ENCODE results near the gene RGS19. TPM values are rescaled to one million over a fixed set of nuclear protein-coding genes. Genes with fewer than 3 reads are reported as not detected.

Gene RGS19
- total RNA-seq, 1 donor from 2014 or later: 57.5 TPM

DNA sequence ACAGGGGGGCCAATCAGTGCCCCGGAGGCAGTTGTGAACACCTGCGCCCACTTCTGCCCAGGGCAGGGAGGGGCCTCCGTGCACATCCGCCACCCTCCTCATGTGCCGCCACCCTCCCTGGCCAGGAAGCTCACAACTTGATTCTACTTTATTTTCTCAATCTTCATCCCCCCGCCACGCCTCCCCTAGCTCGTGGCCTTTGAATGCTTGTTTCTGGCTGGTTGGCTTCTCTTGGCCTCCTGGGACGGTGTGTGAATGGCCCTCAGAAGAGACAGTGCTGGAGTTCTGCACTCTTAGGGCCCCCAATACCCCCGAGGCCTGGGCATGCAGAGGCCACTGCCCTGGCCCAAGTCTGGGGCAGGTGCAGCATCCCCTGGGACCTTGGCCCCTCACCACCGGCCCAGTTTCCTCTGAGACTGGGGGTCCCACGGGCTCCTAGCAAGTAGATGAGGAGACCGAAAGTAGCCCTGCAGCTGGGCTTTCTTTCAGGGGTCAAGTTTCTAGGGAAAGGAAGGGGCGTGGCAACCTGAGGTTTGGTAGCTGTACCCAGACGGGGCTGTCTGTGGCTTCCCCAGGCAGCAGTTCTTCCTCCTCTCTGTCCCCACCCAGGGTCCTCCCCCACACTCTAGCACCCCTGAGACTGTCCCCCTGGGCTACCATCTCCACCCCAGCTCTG lies 1.3 kb downstream of the RGS19 start:
- peak; percentile 74 for DNase-seq
- no peaks in the 10 kb centered on the region for H3K27me3 ChIP-seq (ENCODE audit: low read depth)
- H3K36me3 ChIP-seq: peaks cover 31% of the 10 kb centered on the region
- peak in 1 of 2 donors; percentile 7 for ATAC-seq
- intact Hi-C loops (cut with DNase I): no loop called here
- TF ChIP-seq CTCF (IDR thresholded peaks at IDR 0.05): no peak
- peaks cover 40% of the 10 kb centered on the region for H3K4me1 ChIP-seq
- H3K9me3 ChIP-seq: no peaks in the 10 kb centered on the region
- H3K27ac ChIP-seq: peak overlapping the region; percentile 82
- peak overlapping the region; percentile 82 for H3K4me3 ChIP-seq

GRCh38 chr20:64077541-64077875 lies 1.8 kb downstream of the RGS19 start:
- ATAC-seq: no peak
- Histone ChIP-seq H3K9me3 (no peaks in the 10 kb centered on the region), H3K27ac (peak overlapping the region; percentile 82), H3K27me3 (ENCODE audit: low read depth) (no peaks in the 10 kb centered on the region), H3K4me3 (peak overlapping the region; percentile 82), H3K36me3 (peaks cover 36% of the 10 kb centered on the region), H3K4me1 (peaks cover 37% of the 10 kb centered on the region)
- DNase-seq: no peak
- TF ChIP-seq CTCF (IDR thresholded peaks at IDR 0.05): no peak
- intact Hi-C loops (cut with DNase I): no loop called here

- H3K9me3 ChIP-seq: no peaks in the 10 kb centered on the region
- peak overlapping the region; percentile 82 for H3K27ac ChIP-seq
- peaks cover 41% of the 10 kb centered on the region for H3K36me3 ChIP-seq
- intact Hi-C loops (cut with DNase I): no loop called here
- TF ChIP-seq CTCF (IDR thresholded peaks at IDR 0.05): no peak
- DNase-seq (peak; percentile 75), ATAC-seq (peak; percentile 10 to 14)
- peak overlapping the region; percentile 82 for H3K4me3 ChIP-seq
- peaks cover 33% of the 10 kb centered on the region for H3K4me1 ChIP-seq
- no peaks in the 10 kb centered on the region for H3K27me3 ChIP-seq (ENCODE audit: low read depth)
These were observed 2.2 kb downstream of the RGS19 start for GRCh38 chr20:64077094-64077493.

DNA sequence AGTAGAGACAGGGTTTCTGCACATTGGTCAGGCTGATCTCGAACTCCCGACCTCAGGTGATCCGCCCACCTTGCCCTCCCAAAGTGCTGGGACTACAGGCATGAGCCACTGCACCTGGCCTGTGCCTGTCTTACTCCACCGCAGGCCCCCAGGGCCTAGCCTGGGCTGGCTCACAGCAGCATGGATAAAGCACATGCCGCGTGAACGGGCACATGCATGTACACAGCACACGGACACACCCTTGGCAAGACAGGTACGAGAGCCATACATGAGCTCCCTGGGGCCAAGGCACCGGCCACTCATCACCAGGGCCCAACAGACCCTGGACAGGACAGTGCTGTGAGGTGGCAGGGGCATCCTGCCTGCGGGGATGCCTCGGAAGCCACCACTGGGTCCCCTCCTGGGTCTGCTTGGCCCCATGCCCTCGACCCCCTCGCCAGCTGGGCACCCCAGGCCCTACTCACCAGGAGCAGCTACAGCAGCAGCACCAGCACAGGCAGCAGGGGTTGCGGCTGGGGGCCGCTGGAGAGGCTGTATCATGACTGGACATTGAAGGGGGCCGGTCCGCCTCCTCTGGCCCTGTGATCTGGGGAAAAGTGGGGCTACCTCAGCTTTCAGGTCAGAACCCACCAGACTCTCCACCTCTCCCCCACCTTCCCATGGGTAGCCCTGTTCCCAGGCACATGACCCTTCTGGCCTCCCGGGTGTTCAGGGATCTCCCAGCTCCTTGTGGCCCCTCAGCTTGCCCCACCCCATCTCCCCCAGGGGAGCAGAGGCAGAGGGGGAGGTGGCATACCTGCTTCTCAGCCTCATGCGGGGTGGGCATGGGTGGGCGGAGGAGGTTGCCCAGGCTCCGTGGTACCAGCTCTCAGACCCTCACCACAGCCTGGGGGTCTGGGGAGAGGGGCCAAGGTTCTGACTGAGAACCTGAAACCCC lies 3.0 kb downstream of the RGS19 start:
- ATAC-seq: no peak
- no peak for DNase-seq
- no peaks in the 10 kb centered on the region for H3K27me3 ChIP-seq (ENCODE audit: low read depth)
- H3K27ac ChIP-seq: peak overlapping the region; percentile 82
- H3K4me1 ChIP-seq: peaks cover 30% of the 10 kb centered on the region
- intact Hi-C loops (cut with DNase I): no loop called here
- peak overlapping the region; percentile 82 for H3K4me3 ChIP-seq
- no peaks in the 10 kb centered on the region for H3K9me3 ChIP-seq
- TF ChIP-seq CTCF (IDR thresholded peaks at IDR 0.05): no peak
- peaks cover 45% of the 10 kb centered on the region for H3K36me3 ChIP-seq

GRCh38 chr20:64075556-64075955 lies 3.8 kb downstream of the RGS19 start:
- Histone ChIP-seq H3K4me3 (no peak overlapping the region), H3K36me3 (peaks cover 45% of the 10 kb centered on the region), H3K9me3 (no peaks in the 10 kb centered on the region), H3K4me1 (peaks cover 30% of the 10 kb centered on the region), H3K27me3 (ENCODE audit: low read depth) (no peaks in the 10 kb centered on the region), H3K27ac (no peak overlapping the region)
- no peak for ATAC-seq
- intact Hi-C loops (cut with DNase I): no loop called here
- DNase-seq: no peak
- no peak for TF ChIP-seq CTCF (IDR thresholded peaks at IDR 0.05)

Measured in lower lobe of right lung (tissue), 2 donors.